Activated effector memory CD4-positive, alpha-beta T cell treated with anti-CD3 and anti-CD28 coated beads, Interleukin-2, amount 50 U/mL, for 16 hours (primary cell): ENCODE results near the gene PVALEF.

Experiments used
- DNase-seq: peaks from one replicate; pipeline ENCODE4 v3.0.0-alpha.2; 2020

The PVALEF gene

GRCh38 chr17:81198826-81199481, 33.6 kb downstream of the PVALEF start:
- DNase-seq, result no peak

GRCh38 chr17:81199482-81199830, 34.1 kb downstream of the PVALEF start:
- no peak for DNase-seq

- no peak for DNase-seq
These were observed 34.9 kb downstream of the PVALEF start for GRCh38 chr17:81200201-81200600.

- no peak for DNase-seq
These were observed 35.6 kb downstream of the PVALEF start for GRCh38 chr17:81200695-81201580.

GRCh38 chr17:81202318-81202717, 37.0 kb downstream of the PVALEF start:
- no peak for DNase-seq

GRCh38 chr17:81203136-81203535, 37.8 kb downstream of the PVALEF start:
- DNase-seq, result no peak

GRCh38 chr17:81204578-81204977, 39.3 kb downstream of the PVALEF start:
- no peak for DNase-seq

- no peak for DNase-seq
These were observed 40.9 kb downstream of the PVALEF start for GRCh38 chr17:81206166-81206565.

GRCh38 chr17:81206657-81207056, 41.4 kb downstream of the PVALEF start:
- no peak for DNase-seq

GRCh38 chr17:81207610-81208581, 42.6 kb downstream of the PVALEF start:
- DNase-seq, result no peak

GRCh38 chr17:81208651-81209050, 43.3 kb downstream of the PVALEF start:
- DNase-seq, result no peak

GRCh38 chr17:81209141-81209540, 43.8 kb downstream of the PVALEF start:
- DNase-seq, result no peak

GRCh38 chr17:81210466-81210865, 45.2 kb downstream of the PVALEF start:
- DNase-seq, result no peak

- no peak for DNase-seq
These were observed 45.6 kb downstream of the PVALEF start for GRCh38 chr17:81210868-81211267.

- no peak for DNase-seq
These were observed 47.1 kb downstream of the PVALEF start for GRCh38 chr17:81212365-81212764.

- no peak for DNase-seq
These were observed 48.7 kb downstream of the PVALEF start for GRCh38 chr17:81213978-81214377.

GRCh38 chr17:81217491-81217890, 52.2 kb downstream of the PVALEF start:
- DNase-seq, result no peak

GRCh38 chr17:81218459-81218858, 53.2 kb downstream of the PVALEF start:
- DNase-seq, result no peak

- no peak for DNase-seq
These were observed 53.7 kb downstream of the PVALEF start for GRCh38 chr17:81218991-81219390.

GRCh38 chr17:81219476-81220180, 54.3 kb downstream of the PVALEF start:
- no peak for DNase-seq

GRCh38 chr17:81221371-81221841, 56.1 kb downstream of the PVALEF start:
- no peak for DNase-seq

GRCh38 chr17:81221842-81222619, 56.7 kb downstream of the PVALEF start:
- DNase-seq, result no peak
